ENCODE measurements around the gene MAPK13. TPM values are rescaled to one million over a fixed set of nuclear protein-coding genes. Genes with fewer than 3 reads are reported as not detected.

The MAPK13 gene
- total RNA-seq, 1 experiment from 2014 or later = 47.3 TPM

DNA sequence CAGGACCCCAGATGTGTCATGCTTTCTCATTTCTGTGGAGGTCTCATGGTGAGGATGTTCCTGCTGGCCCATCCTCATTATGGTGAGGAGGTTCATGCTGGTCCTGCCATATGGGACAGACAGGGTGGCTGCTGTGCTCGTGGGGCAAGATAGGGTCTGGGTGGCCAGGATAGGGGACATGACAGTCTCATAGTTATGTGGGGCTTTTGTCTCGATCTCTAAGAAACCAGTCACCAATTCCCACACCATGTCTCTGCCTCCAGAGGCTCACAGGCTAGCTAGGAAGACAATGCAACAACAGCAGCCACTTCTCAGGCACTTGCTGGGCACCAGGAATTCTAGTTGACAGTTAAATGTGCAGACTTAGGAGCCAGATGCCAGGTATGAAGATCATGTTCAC is 4.2 kb upstream of the MAPK13 start:
- RAD21 ChIA-PET (ENCODE audit: low non-redundant PET in 1 of 2, low total read pairs in 2 of 2, uncharacterized antibody in 2 of 2, unreplicated experiment in 2 of 2) = no interaction called here
- intact Hi-C loops (cut with micrococcal nuclease) = no loop called here
- H2AFZ ChIP-seq (ENCODE audit: low read depth, low read length, poor library complexity, severe bottlenecking) = no peak overlapping the region
- no peak overlapping the region for H3K9ac ChIP-seq (ENCODE audit: low read length)
- H3K79me2 ChIP-seq (ENCODE audit: insufficient read depth, low read length) = no peaks in the 10 kb centered on the region
- H3K4me2 ChIP-seq (ENCODE audit: low read length) = no peak overlapping the region
- POLR2A ChIA-PET = no interaction called here
- no peaks in the 10 kb centered on the region for H3K27me3 ChIP-seq (ENCODE audit: insufficient read depth, low read length)
- no peak overlapping the region for H3K27ac ChIP-seq (ENCODE audit: low read depth, low read length)
- ATAC-seq (no peak), DNase-seq (ENCODE audit: low read depth, low spot score) (no peak)
- H3K4me3 ChIP-seq (replicated peaks in 1 of 2; ENCODE audit: low read depth in 1 of 2, low read length in 2 of 2) = no peak overlapping the region
- H3K36me3 ChIP-seq (ENCODE audit: control insufficient read depth in 1 of 2, insufficient read depth in 2 of 2, low read length in 2 of 2) = no peaks in the 10 kb centered on the region
- CTCF ChIA-PET = interaction anchor here (1.5 kb wide), 1 partner anchor 234 kb away, joined by 4 read pairs; no protein-coding TSS in a partner anchor
- no TSS peak for BruUV-seq (replicated peaks)
- TF ChIP-seq RAD21 (IDR thresholded peaks at IDR 0.05; ENCODE audit: low read depth) = no peak
- TF ChIP-seq, protein P1, sequence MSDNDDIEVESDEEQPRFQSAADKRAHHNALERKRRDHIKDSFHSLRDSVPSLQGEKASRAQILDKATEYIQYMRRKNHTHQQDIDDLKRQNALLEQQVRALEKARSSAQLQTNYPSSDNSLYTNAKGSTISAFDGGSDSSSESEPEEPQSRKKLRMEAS (IDR thresholded peaks at IDR 0.05) = no peak
- TF ChIP-seq, protein P2, sequence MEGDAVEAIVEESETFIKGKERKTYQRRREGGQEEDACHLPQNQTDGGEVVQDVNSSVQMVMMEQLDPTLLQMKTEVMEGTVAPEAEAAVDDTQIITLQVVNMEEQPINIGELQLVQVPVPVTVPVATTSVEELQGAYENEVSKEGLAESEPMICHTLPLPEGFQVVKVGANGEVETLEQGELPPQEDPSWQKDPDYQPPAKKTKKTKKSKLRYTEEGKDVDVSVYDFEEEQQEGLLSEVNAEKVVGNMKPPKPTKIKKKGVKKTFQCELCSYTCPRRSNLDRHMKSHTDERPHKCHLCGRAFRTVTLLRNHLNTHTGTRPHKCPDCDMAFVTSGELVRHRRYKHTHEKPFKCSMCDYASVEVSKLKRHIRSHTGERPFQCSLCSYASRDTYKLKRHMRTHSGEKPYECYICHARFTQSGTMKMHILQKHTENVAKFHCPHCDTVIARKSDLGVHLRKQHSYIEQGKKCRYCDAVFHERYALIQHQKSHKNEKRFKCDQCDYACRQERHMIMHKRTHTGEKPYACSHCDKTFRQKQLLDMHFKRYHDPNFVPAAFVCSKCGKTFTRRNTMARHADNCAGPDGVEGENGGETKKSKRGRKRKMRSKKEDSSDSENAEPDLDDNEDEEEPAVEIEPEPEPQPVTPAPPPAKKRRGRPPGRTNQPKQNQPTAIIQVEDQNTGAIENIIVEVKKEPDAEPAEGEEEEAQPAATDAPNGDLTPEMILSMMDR (IDR thresholded peaks at IDR 0.05 in 2 of 3, conservative IDR thresholded peaks at IDR 0.05 in 1 of 3; ENCODE audit: borderline replicate concordance in 1 of 3, insufficient read depth in 1 of 3, low read depth in 2 of 3, low read length in 2 of 3) = no peak
- no peak for TF ChIP-seq EZH2 (IDR thresholded peaks at IDR 0.05)
- TF ChIP-seq FOSL1 (IDR thresholded peaks at IDR 0.05; ENCODE audit: low read depth) = no peak
- TF ChIP-seq POLR2AphosphoS5 (IDR thresholded peaks at IDR 0.05; ENCODE audit: low read depth, low read length) = no peak
- no peak for TF ChIP-seq SRF (IDR thresholded peaks at IDR 0.05; ENCODE audit: low read depth)
- TF ChIP-seq POLR2A (IDR thresholded peaks at IDR 0.05; ENCODE audit: borderline replicate concordance, extremely low read depth, insufficient read depth, insufficient read length) = no peak
- TF ChIP-seq EZH2phosphoT487 (IDR thresholded peaks at IDR 0.05; ENCODE audit: borderline replicate concordance) = no peak
- no peaks in the 10 kb centered on the region for H4K20me1 ChIP-seq (ENCODE audit: insufficient read depth)
- H3K9me3 ChIP-seq (ENCODE audit: control insufficient read depth in 1 of 2, insufficient read depth in 1 of 2, low read depth in 1 of 2, low read length in 2 of 2) = no peaks in the 10 kb centered on the region
- H3K4me1 ChIP-seq (ENCODE audit: control insufficient read depth in 1 of 2, insufficient read depth in 2 of 2, low read length in 2 of 2) = peaks cover 17 to 54% of the 10 kb centered on the region in 2 experiments
- H3K9me2 ChIP-seq (ENCODE audit: insufficient read depth) = no peaks in the 10 kb centered on the region

Data from HCT116 (cell line).